HL-60/S4 treated with phorbol 12-myristate 13-acetate at 8.2 ng/mL for 4 days and 3 days (cell line): Measurements from ENCODE around the gene DCBLD1.

Experiments
- in situ Hi-C: fragments of 300-500 bp; cut with MboI; formaldehyde crosslinking; loops from 2 replicates; pipeline ENCODE4 v1.15.0; 2022; ENCODE audit warnings: low sequenced_read_pairs

The DCBLD1 gene

GRCh38 chr6:117555262-117555849 is 72.9 kb downstream of the DCBLD1 start:
- in situ Hi-C loops: no loop called here

GRCh38 chr6:117555882-117556498 is 73.5 kb downstream of the DCBLD1 start:
- in situ Hi-C loops: no loop called here

- in situ Hi-C loops: no loop called here
These were observed 75.5 kb downstream of the DCBLD1 start for GRCh38 chr6:117557951-117558350.

GRCh38 chr6:117558818-117559217 is 76.3 kb downstream of the DCBLD1 start:
- in situ Hi-C loops: no loop called here

- in situ Hi-C loops: no loop called here
These were observed 76.8 kb downstream of the DCBLD1 start for GRCh38 chr6:117559299-117559698.

- in situ Hi-C loops: no loop called here
These were observed 78.7 kb downstream of the DCBLD1 start for GRCh38 chr6:117561128-117561527.

- in situ Hi-C loops: no loop called here
These were observed 82.2 kb downstream of the DCBLD1 start for GRCh38 chr6:117564681-117565080.

- in situ Hi-C loops: no loop called here
These were observed 85.8 kb downstream of the DCBLD1 start for GRCh38 chr6:117568247-117568646.

- in situ Hi-C loops: no loop called here
These were observed 86.4 kb downstream of the DCBLD1 start for GRCh38 chr6:117568831-117569410.

GRCh38 chr6:117573006-117573680 is 90.7 kb downstream of the DCBLD1 start:
- in situ Hi-C loops: no loop called here

- in situ Hi-C loops: no loop called here
These were observed 91.7 kb downstream of the DCBLD1 start for GRCh38 chr6:117574198-117574597.

- in situ Hi-C loops: no loop called here
These were observed 103.2 kb downstream of the DCBLD1 start for GRCh38 chr6:117585647-117586046.

GRCh38 chr6:117590447-117590846 is 108.0 kb downstream of the DCBLD1 start:
- in situ Hi-C loops: no loop called here

GRCh38 chr6:117591405-117591804 is 108.9 kb downstream of the DCBLD1 start:
- in situ Hi-C loops: no loop called here

- in situ Hi-C loops: no loop called here
These were observed 110.7 kb downstream of the DCBLD1 start for GRCh38 chr6:117592983-117593759.

- in situ Hi-C loops: no loop called here
These were observed 112.8 kb downstream of the DCBLD1 start for GRCh38 chr6:117595099-117595923.

GRCh38 chr6:117597755-117598154 is 115.3 kb downstream of the DCBLD1 start:
- in situ Hi-C loops: no loop called here
